GM12878 (cell line): Measurements from ENCODE around the gene ABL2. TPM values are rescaled to one million over a fixed set of nuclear protein-coding genes. Genes with fewer than 3 reads are reported as not detected.

Experiments
- ATAC-seq: fragments of 200-7000 bp; cut with Tn5 transposase; 3 replicates; pipeline ENCODE4 v1.9.1; 2020; ENCODE audit warnings: mild to moderate bottlenecking, moderate library complexity
- BruUV-seq: library from RNA; stranded (reverse); fragments of 400-500 nt; replicated peaks from 2 replicates; lab custom pipeline; 2021; lab: Mats Ljungman, UMichigan
- CTCF ChIA-PET: fragments of 300-600 bp; sonication (Branson Sonifier 250); formaldehyde crosslinking; extraction: SDS; loops from one replicate; lab custom pipeline; 2021; ENCODE audit warnings: inconsistent platforms; lab: Yijun Ruan, JAX
- POLR2A ChIA-PET: fragments of 350-600 bp; formaldehyde crosslinking; extraction: SDS; loops from one replicate; lab custom pipeline; 2021; ENCODE audit warnings: inconsistent platforms; lab: Charles Lee
- RAD21 ChIA-PET: fragments of 300-600 bp; sonication (Branson Sonifier 250); formaldehyde crosslinking; loops from one replicate; lab custom pipeline; 2023; ENCODE audit warnings: antibody characterized with exemption; ENCODE audit not compliant: unreplicated experiment; lab: Charles Lee
- SMC1A ChIA-PET: fragments of 300-600 bp; sonication (Branson Sonifier 250); formaldehyde crosslinking; loops from one replicate; lab custom pipeline; 2023; ENCODE audit not compliant: unreplicated experiment, uncharacterized antibody; lab: Charles Lee
- DNase-seq: peaks from one replicate; pipeline ENCODE4 v3.0.0-alpha.2; 2011; ENCODE audit warnings: low read depth, low spot score
- FAIRE-seq: peaks from 3 replicates; lab custom pipeline; 2011; peaks lifted over from hg19 to GRCh38; lab: Jason Lieb, UNC
- H2AFZ ChIP-seq: 2 replicates; pipeline ENCODE4 v1.6.0; 2011; ENCODE audit warnings: low read depth, low read length, control low read depth; ENCODE audit not compliant: control insufficient read depth
- H3K27ac ChIP-seq: 2 replicates; pipeline ENCODE4 v1.5.1; 2011; ENCODE audit warnings: control low read depth; ENCODE audit not compliant: control insufficient read depth, insufficient read depth
- H3K27me3 ChIP-seq, 2 experiments: replicated peaks in 1 of 2; 2 replicates each; pipeline versions ENCODE4 v1.6.0 to v1.6.1; 2011; ENCODE audit warnings: low read length in 1 of 2; ENCODE audit not compliant: control insufficient read depth in 2 of 2, insufficient read depth in 2 of 2
- H3K36me3 ChIP-seq, 2 experiments: 2 replicates each; pipeline ENCODE4 v1.5.1; 2011; ENCODE audit warnings: low read length in 1 of 2; ENCODE audit not compliant: control insufficient read depth in 2 of 2, insufficient read depth in 2 of 2
- H3K4me1 ChIP-seq: 2 replicates; pipeline ENCODE4 v1.6.1; 2011; ENCODE audit warnings: mild to moderate bottlenecking, low read length, moderate library complexity, mixed read lengths; ENCODE audit not compliant: control insufficient read depth, insufficient read depth
- H3K4me2 ChIP-seq: 2 replicates; pipeline ENCODE4 v1.6.0; 2011; ENCODE audit warnings: control low read depth; ENCODE audit not compliant: control insufficient read depth, insufficient read depth
- H3K4me3 ChIP-seq: fragments of 200-600 bp; sonication (generic); 2 replicates; pipeline ENCODE4 v1.5.1; 2016
- H3K79me2 ChIP-seq: 2 replicates; pipeline ENCODE4 v1.6.0; 2011; ENCODE audit warnings: low read length; ENCODE audit not compliant: control insufficient read depth, insufficient read depth
- H3K9ac ChIP-seq: 2 replicates; pipeline ENCODE4 v1.8.0; 2011; ENCODE audit warnings: low read length, control low read depth, mixed read lengths; ENCODE audit not compliant: control insufficient read depth, insufficient read depth
- H3K9me3 ChIP-seq: replicated peaks from 3 replicates; pipeline ENCODE4 v1.5.1; 2011; ENCODE audit warnings: mild to moderate bottlenecking, low read length; ENCODE audit not compliant: control insufficient read depth, insufficient read depth
- H4K20me1 ChIP-seq: 2 replicates; pipeline ENCODE4 v1.6.0; 2011; ENCODE audit not compliant: control insufficient read depth, insufficient read depth
- ATF2 ChIP-seq: IDR thresholded peaks from 2 replicates; pipeline ENCODE4 v1.6.1; 2012; ENCODE audit warnings: low read length, inconsistent platforms
- BCLAF1 ChIP-seq: fragments of 450-650 bp; IDR thresholded peaks from 2 replicates; pipeline ENCODE4 v1.6.1; 2017; ENCODE audit warnings: antibody characterized with exemption, mild to moderate bottlenecking, moderate library complexity
- IRF3 ChIP-seq: fragments of 450-650 bp; IDR thresholded peaks from 2 replicates; pipeline ENCODE4 v1.6.1; 2014; ENCODE audit warnings: mild to moderate bottlenecking
- IRF4 ChIP-seq: IDR thresholded peaks from 2 replicates; pipeline ENCODE4 v1.6.1; 2011; ENCODE audit warnings: low read depth, low read length
- MTA3 ChIP-seq: IDR thresholded peaks from 2 replicates; pipeline ENCODE4 v1.6.1; 2012; ENCODE audit warnings: low read length, inconsistent platforms, borderline replicate concordance
- NBN ChIP-seq: fragments of 450-650 bp; IDR thresholded peaks from 2 replicates; pipeline ENCODE4 v1.6.1; 2016
- NFYA ChIP-seq: IDR thresholded peaks from 2 replicates; pipeline ENCODE4 v1.6.1; 2011; ENCODE audit warnings: low read depth, mild to moderate bottlenecking, low read length, improper control_type of control experiment, borderline replicate concordance
- POU2F2 ChIP-seq: IDR thresholded peaks from 3 replicates; pipeline ENCODE4 v1.6.1; 2011; ENCODE audit warnings: low read depth, mild to moderate bottlenecking, low read length, borderline replicate concordance
- SP1 ChIP-seq: IDR thresholded peaks from one replicate; pipeline ENCODE4 v1.6.1; 2011; ENCODE audit warnings: low read depth, low read length
- SUPT20H ChIP-seq: IDR thresholded peaks from 2 replicates; pipeline ENCODE4 v1.6.1; 2011; ENCODE audit warnings: low read depth, mild to moderate bottlenecking, low read length, moderate library complexity, borderline replicate concordance; ENCODE audit not compliant: control insufficient read depth
- WRNIP1 ChIP-seq: IDR thresholded peaks from 2 replicates; pipeline ENCODE4 v1.6.1; 2011; ENCODE audit warnings: low read depth, low read length, improper control_type of control experiment, borderline replicate concordance
- YBX1 ChIP-seq: fragments of 450-650 bp; IDR thresholded peaks from 2 replicates; pipeline ENCODE4 v1.6.1; 2016; ENCODE audit warnings: antibody characterized with exemption
- ZBTB4 ChIP-seq: fragments of 450-650 bp; formaldehyde crosslinking; IDR thresholded peaks from 2 replicates; pipeline ENCODE4 v1.4.0; 2022; ENCODE audit warnings: mild to moderate bottlenecking, moderate library complexity
- ZNF207 ChIP-seq: fragments of 450-650 bp; IDR thresholded peaks from 2 replicates; pipeline ENCODE4 v1.6.1; 2014; ENCODE audit warnings: antibody characterized with exemption, mild to moderate bottlenecking, borderline replicate concordance
- ZSCAN29 ChIP-seq: fragments of 450-650 bp; IDR thresholded peaks from 2 replicates; pipeline ENCODE4 v1.6.1; 2017; ENCODE audit warnings: mild to moderate bottlenecking, moderate library complexity
- ZZZ3 ChIP-seq: IDR thresholded peaks from 2 replicates; pipeline ENCODE4 v1.6.1; 2011; ENCODE audit warnings: low read depth; ENCODE audit not compliant: control insufficient read depth, insufficient read length
- WGBS: methylation state at CpG from one replicate; pipeline ENCODE4 v1.1.6; 2016; ENCODE audit warnings: low lambda C conversion rate; ENCODE audit not compliant: insufficient replicate concordance, insufficient coverage; ENCODE audit errors: missing lambda C conversion rate; 5-methylcytosine and 5-hydroxymethylcytosine counted together
- in situ Hi-C: fragments of 300-500 bp; cut with MboI; formaldehyde crosslinking; loops from 9 replicates; pipeline ENCODE4 v1.14.3; 2018; ENCODE audit warnings: mixed read lengths
- intact Hi-C: fragments of 100-400 bp; cut with micrococcal nuclease; formaldehyde crosslinking; loops from one replicate; pipeline ENCODE4 v1.14.2; 2022; ENCODE audit not compliant: unreplicated experiment
- polyA plus RNA-seq, 11 experiments: library from polyadenylated mRNA; depleted of rRNA in 4 of 11; unstranded in 6 of 11; stranded (reverse) in 5 of 11; fragments of >200 nt; fragmentation: Nextera tagmentation in 4 of 11; fragmentation: Illumina TruSeq in 1 of 11; extraction: Ambion mirVana in 4 of 11; extraction: Trizol in 1 of 11; gene quantifications; 1 replicate in 1 of 11; 2 replicates in 10 of 11; pipeline versions ENCODE4 v1.2.1 to v1.2.3, GENCODE V29; 2011 to 2016; ENCODE audit warnings: inconsistent platforms in 2 of 11, missing spikeins in 2 of 11, low read depth in 1 of 11
- total RNA-seq, 4 experiments: library from RNA; depleted of rRNA in 3 of 4; stranded (reverse); fragments of >200 nt in 3 of 4; fragmentation: Illumina TruSeq in 1 of 4; extraction: Trizol in 1 of 4; gene quantifications; 2 replicates each; pipeline versions ENCODE4 v1.2.1 to v1.2.3, GENCODE V29; 2013 to 2021

ABL2 gene
- total and polyA plus RNA-seq, 10 of the 15 experiments (the other 5 are each of a cell fraction or from before 2014, with no cell fraction given): 0.57 to 9.4 (median 3.6) TPM

- no peak overlapping the region for H3K4me2 ChIP-seq
- intact Hi-C loops: no loop called here
- H3K27ac ChIP-seq: no peak overlapping the region
- CTCF ChIA-PET: interaction anchor here (2.3 kb wide), 1 partner anchor 63 kb away, joined by 8 read pairs; no protein-coding TSS in a partner anchor
- 0 out of 2 replicates have a peak, but pooled peaks cover 3% of the 10 kb centered on the region for H3K4me1 ChIP-seq
- POLR2A ChIA-PET: interaction anchor here (1.1 kb wide), 1 partner anchor 13 kb away, joined by 3 read pairs; no protein-coding TSS in a partner anchor
- H3K9ac ChIP-seq: no peak overlapping the region
- no peaks in the 10 kb centered on the region for H4K20me1 ChIP-seq
- BruUV-seq: no TSS peak
- DNase-seq (no peak), ATAC-seq (peak; percentile 21; the same call in 2 of the 3 replicates), FAIRE-seq (peak; percentile 57)
- H3K79me2 ChIP-seq: no peaks in the 10 kb centered on the region; the same call in 1 of the 2 replicates
- in situ Hi-C loops: no loop called here
- no peaks in the 10 kb centered on the region for H3K36me3 ChIP-seq
- RAD21 ChIA-PET: interaction anchor here (1.1 to 1.9 kb wide), 2 partner anchors 32 to 53 kb away, joined by 3 to 4 read pairs; no protein-coding TSS in a partner anchor
- H3K4me3 ChIP-seq: no peak overlapping the region
- SMC1A ChIA-PET: interaction anchor here (0.9 to 1.6 kb wide), 4 partner anchors 10 to 63 kb away, joined by 3 to 4 read pairs (median 3); no protein-coding TSS in a partner anchor
- no peaks in the 10 kb centered on the region for H3K9me3 ChIP-seq
- H2AFZ ChIP-seq: no peak overlapping the region
- H3K27me3 ChIP-seq: no peaks in the 10 kb centered on the region
- WGBS: 80% methylated on average over 5 of the region's 5 CpGs
- TF ChIP-seq IRF3 (no peak), MTA3 (no peak), ZBTB4 (no peak), ZSCAN29 (no peak), POU2F2 (no peak), ZZZ3 (no peak), BCLAF1 (no peak), IRF4 (no peak), SP1 (no peak), ATF2 (no peak), ZNF207 (no peak), NFYA (no peak), NBN (no peak), YBX1 (no peak), WRNIP1 (no peak), SUPT20H (no peak)
Measured at GRCh38 chr1:179183857-179184256, 45.6 kb downstream of the ABL2 start.
